Measurements from ENCODE around the gene CSTB. TPM values are rescaled to one million over a fixed set of nuclear protein-coding genes. Genes with fewer than 3 reads are reported as not detected.

The CSTB gene
- total RNA-seq, 4 donors from 2014 or later: 11.4 to 16.7 (median 13.3) TPM

- H3K27ac ChIP-seq: no peak overlapping the region
- peaks cover 0 to 12% (median 6%) of the 10 kb centered on the region in 4 donors for H3K4me1 ChIP-seq
- no peaks in the 10 kb centered on the region for H3K9me3 ChIP-seq
- TF ChIP-seq POLR2A (IDR thresholded peaks at IDR 0.05) (no peak), CTCF (IDR thresholded peaks at IDR 0.05) (no peak)
- DNase-seq (ENCODE audit: low spot score in 2 of 2): no peak
- no peaks in the 10 kb centered on the region for H3K36me3 ChIP-seq
- WGBS, 2 donors: 85% methylated on average over 17 of the region's 17 CpGs
- no peak overlapping the region for H3K4me3 ChIP-seq
- no peaks in the 10 kb centered on the region for H3K27me3 ChIP-seq
These were observed 7.1 kb upstream of the CSTB start for GRCh38 chr21:43783098-43783700.

- TF ChIP-seq POLR2A (IDR thresholded peaks at IDR 0.05) (no peak), CTCF (IDR thresholded peaks at IDR 0.05) (no peak), EP300 (IDR thresholded peaks at IDR 0.05) (no peak)
These were observed 6.5 kb upstream of the CSTB start for GRCh38 chr21:43782431-43783097.

GRCh38 chr21:43781846-43782245, 5.7 kb upstream of the CSTB start:
- Histone ChIP-seq H3K27me3 (no peaks in the 10 kb centered on the region), H3K9me3 (no peaks in the 10 kb centered on the region), H3K27ac (no peak overlapping the region), H3K4me1 (peaks cover 0 to 17% (median 6%) of the 10 kb centered on the region in 4 donors), H3K4me3 (no peak overlapping the region), H3K36me3 (no peaks in the 10 kb centered on the region)
- 71 to 77% methylated on average over 6 of the region's 6 CpGs for WGBS, 2 donors
- DNase-seq (ENCODE audit: low spot score in 2 of 2): no peak
- TF ChIP-seq EP300 (IDR thresholded peaks at IDR 0.05) (no peak), CTCF (IDR thresholded peaks at IDR 0.05) (no peak), POLR2A (IDR thresholded peaks at IDR 0.05) (no peak)

More at GRCh38 chr21:43782431-43783097, 6.5 kb upstream of the CSTB start:
- WGBS, 2 donors: 75 to 87% methylated on average over 5 of the region's 5 CpGs
- no peaks in the 10 kb centered on the region for H3K27me3 ChIP-seq
- H3K36me3 ChIP-seq: no peaks in the 10 kb centered on the region
- no peaks in the 10 kb centered on the region for H3K9me3 ChIP-seq
- H3K27ac ChIP-seq: no peak overlapping the region
- H3K4me3 ChIP-seq: no peak overlapping the region
- DNase-seq (ENCODE audit: low spot score in 2 of 2): no peak
- H3K4me1 ChIP-seq: peaks cover 0 to 17% (median 6%) of the 10 kb centered on the region in 4 donors

GRCh38 chr21:43779660-43780059, 3.6 kb upstream of the CSTB start:
- H3K4me3 ChIP-seq: no peak overlapping the region
- H3K36me3 ChIP-seq: peaks cover 0 to under 1% (median 0%) of the 10 kb centered on the region in 3 donors
- peaks cover 0 to 25% (median 16%) of the 10 kb centered on the region in 4 donors for H3K4me1 ChIP-seq
- H3K27ac ChIP-seq: peak overlapping the region in 2 of 4 donors; percentile 79 to 82
- H3K9me3 ChIP-seq: no peaks in the 10 kb centered on the region
- TF ChIP-seq POLR2A (IDR thresholded peaks at IDR 0.05) (no peak), EP300 (IDR thresholded peaks at IDR 0.05) (no peak), CTCF (IDR thresholded peaks at IDR 0.05) (no peak)
- DNase-seq (ENCODE audit: low spot score in 2 of 2): no peak
- 71 to 74% methylated on average over 5 of the region's 5 CpGs for WGBS, 2 donors
- H3K27me3 ChIP-seq: no peaks in the 10 kb centered on the region

Data from tibial nerve (tissue), 4 donors.